ENCODE measurements around the gene FAM222B. TPM values are rescaled to one million over a fixed set of nuclear protein-coding genes. Genes with fewer than 3 reads are reported as not detected.

Gene FAM222B
- polyA plus RNA-seq, 2 donors = 5.6 to 7.3 TPM

DNA sequence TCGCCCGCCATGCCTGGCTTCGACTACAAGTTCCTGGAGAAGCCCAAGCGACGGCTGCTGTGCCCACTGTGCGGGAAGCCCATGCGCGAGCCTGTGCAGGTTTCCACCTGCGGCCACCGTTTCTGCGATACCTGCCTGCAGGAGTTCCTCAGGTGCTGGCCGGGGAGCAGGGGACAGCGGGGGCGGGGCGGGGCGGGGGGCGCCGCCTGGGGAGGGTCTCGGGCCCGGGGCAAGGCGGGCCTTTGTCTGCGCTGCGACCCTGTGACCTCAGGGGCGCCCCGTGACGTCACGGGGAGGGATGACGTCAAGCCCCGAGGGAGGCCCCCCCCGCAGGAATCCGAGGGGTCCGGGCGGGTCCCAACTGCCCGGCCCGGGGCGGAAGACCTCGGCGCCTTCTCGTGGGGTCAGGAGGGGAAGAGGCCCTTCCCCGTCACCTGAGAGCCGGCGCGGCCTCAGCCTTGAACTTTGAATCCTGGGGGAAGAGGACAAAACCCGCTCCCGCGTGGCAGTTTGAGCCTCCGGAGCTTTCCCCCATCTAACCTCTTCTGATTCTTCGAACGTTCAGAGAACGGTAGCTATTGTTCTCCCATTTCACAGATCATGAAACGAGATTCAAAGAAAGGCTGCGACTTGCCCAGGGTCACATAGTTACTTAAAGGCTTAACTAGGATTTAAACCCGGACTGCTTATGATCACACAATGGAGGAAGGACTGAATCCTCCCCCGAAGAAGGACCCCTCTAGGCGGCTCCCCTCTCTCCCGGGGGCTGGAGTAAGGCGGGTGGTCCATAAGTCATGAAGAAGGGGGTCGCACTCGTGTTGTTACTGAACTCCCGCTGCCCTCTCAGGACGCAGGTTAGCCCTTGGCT is 98.3 kb downstream of the FAM222B start:
- 1% methylated on average over 53 to 61 of the region's 61 CpGs for WGBS, 2 donors

DNA sequence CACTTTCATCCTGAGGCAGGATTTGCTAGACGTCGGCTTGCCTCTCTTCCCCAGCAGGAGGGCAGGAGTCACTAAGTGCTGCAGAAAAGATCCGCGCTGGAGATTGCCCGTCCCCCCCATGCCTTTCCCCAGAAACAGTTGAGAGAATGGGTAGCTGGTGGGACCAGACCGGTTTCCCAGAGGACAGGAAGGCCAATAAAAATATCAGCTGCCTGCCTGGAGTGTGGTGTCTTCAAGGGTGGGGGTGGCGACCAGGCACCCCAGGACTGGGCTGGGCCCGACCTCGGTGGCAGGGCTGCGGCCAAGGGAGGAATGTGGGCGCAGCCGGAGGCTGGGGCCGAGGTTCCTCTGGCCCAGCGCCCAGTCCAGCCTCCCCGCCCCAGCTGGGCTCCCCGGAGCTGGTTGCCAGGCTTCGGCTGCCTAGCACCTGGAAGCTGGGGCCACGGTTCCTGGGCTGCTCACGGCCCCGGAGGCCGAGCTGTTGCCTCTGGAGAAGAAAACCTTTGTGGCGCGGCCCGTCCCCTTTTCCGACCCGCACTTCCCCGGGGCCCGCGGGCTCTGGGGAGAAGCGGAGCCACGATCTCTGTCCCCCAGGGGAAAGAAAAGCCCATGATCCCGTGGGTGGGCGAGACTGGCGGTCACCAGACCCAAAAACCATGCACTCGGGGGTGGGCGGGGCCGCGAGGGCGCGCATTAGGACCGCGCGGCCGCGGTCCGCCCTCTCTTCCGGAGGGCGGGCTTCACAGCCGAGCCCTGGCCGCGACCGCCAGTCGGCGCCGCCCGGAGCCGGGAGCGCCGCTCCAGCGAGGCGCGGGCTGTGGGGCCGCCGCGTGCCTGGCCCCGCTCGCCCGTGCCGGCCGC is 99.1 kb downstream of the FAM222B start, which contains the start of gene TRAF4:
Gene TRAF4 (plus strand): TSS at position 769 of the 861 bp plus-strand sequence. CDS start 102 bp downstream, outside the sequence.
- peak within 1 kb of the TSS; percentile 69 to 74 for H3K4me3 ChIP-seq (ENCODE audit: low read depth in 1 of 2, low read length in 2 of 2)
- H3K4me1 ChIP-seq (ENCODE audit: control insufficient read depth in 2 of 2, insufficient read depth in 2 of 2, low read length in 1 of 2) = peaks cover 7 to 32% of the 10 kb centered on the region in 2 donors
- 1 to 2% methylated on average over 41 to 70 of the region's 70 CpGs for WGBS, 2 donors
- peak within 1 kb of the TSS; percentile 93 to 97 for H3K27ac ChIP-seq (ENCODE audit: low read depth in 2 of 2, low read length in 1 of 2)
- H3K27me3 ChIP-seq (ENCODE audit: control insufficient read depth in 1 of 2, insufficient read depth in 2 of 2, low read length in 2 of 2) = no peaks in the 10 kb centered on the region
- H3K9me3 ChIP-seq (ENCODE audit: control insufficient read depth in 2 of 2, insufficient read depth in 1 of 2, low read depth in 1 of 2, low read length in 1 of 2) = no peaks in the 10 kb centered on the region
- peaks cover 6 to 15% of the 10 kb centered on the region in 2 donors for H3K36me3 ChIP-seq (ENCODE audit: control insufficient read depth in 2 of 2, insufficient read depth in 2 of 2, low read length in 1 of 2)

More for the DNA sequence above, 98.3 kb downstream of the FAM222B start:
- Histone ChIP-seq H3K36me3 (ENCODE audit: control insufficient read depth in 2 of 2, insufficient read depth in 2 of 2, low read length in 1 of 2) (peaks cover 10 to 23% of the 10 kb centered on the region in 2 donors), H3K4me1 (ENCODE audit: control insufficient read depth in 2 of 2, insufficient read depth in 2 of 2, low read length in 1 of 2) (peaks cover 7 to 41% of the 10 kb centered on the region in 2 donors), H3K4me3 (ENCODE audit: low read depth in 1 of 2, low read length in 2 of 2) (peak overlapping the region; percentile 69 to 74), H3K27me3 (ENCODE audit: control insufficient read depth in 1 of 2, insufficient read depth in 2 of 2, low read length in 2 of 2) (no peaks in the 10 kb centered on the region), H3K9me3 (ENCODE audit: control insufficient read depth in 2 of 2, insufficient read depth in 1 of 2, low read depth in 1 of 2, low read length in 1 of 2) (no peaks in the 10 kb centered on the region), H3K27ac (ENCODE audit: low read depth in 2 of 2, low read length in 1 of 2) (peak overlapping the region; percentile 93 to 97)

DNA sequence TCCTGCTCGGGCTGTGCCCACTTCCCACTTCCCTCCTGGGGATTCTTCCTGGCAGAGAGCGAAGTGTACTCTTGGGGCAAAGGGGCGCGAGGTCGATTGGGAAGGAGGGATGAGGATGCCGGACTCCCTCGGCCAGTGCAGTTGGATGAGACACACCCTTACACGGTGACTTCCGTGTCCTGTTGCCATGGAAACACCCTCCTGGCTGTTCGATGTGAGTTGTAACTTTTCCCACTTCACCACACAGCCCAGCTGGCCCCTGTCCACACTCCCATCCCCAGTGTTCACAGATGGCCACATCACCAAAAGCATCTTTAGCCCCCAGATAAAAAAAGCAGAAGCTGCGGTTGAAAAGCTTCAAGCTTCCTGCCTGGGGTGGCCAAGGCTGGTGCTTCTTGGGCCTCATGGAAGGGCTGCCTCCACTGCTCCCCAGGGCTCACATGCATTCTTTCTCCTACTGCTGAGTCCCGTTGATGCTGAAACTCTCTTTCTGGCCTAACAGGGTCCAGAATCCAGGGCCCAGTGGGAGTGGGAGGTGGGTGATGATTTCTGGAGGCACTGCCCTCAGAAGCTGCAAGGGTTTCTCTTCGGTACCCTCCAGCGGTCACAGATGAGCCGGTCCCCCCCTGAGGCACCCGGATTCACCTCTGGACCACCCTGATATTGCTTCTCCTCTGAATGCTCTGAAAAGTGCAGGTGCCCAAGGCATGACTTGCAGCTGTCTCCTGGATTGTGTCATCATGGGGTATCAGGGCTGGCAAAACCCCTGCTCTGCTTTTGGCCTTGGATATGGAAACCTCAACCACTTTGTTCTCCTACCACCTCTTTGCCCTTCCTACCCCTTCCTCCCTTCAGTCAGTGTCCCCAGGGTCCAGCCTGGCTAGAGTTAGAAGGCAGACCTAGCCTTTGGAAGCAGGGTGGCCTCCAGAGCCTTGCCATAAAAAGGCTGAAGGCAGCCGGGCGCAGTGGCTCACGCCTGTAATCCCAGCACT is 100.9 kb downstream of the FAM222B start:
- Histone ChIP-seq H3K27ac (ENCODE audit: low read depth in 2 of 2, low read length in 1 of 2) (no peak overlapping the region), H3K4me3 (ENCODE audit: low read depth in 1 of 2, low read length in 2 of 2) (no peak overlapping the region), H3K4me1 (ENCODE audit: control insufficient read depth in 2 of 2, insufficient read depth in 2 of 2, low read length in 1 of 2) (peaks cover 7 to 17% of the 10 kb centered on the region in 2 donors), H3K36me3 (ENCODE audit: control insufficient read depth in 2 of 2, insufficient read depth in 2 of 2, low read length in 1 of 2) (no peaks in the 10 kb centered on the region), H3K9me3 (ENCODE audit: control insufficient read depth in 2 of 2, insufficient read depth in 1 of 2, low read depth in 1 of 2, low read length in 1 of 2) (no peaks in the 10 kb centered on the region), H3K27me3 (ENCODE audit: control insufficient read depth in 1 of 2, insufficient read depth in 2 of 2, low read length in 2 of 2) (no peaks in the 10 kb centered on the region)
- 73 to 77% methylated on average over 19 of the region's 19 CpGs for WGBS, 2 donors

DNA sequence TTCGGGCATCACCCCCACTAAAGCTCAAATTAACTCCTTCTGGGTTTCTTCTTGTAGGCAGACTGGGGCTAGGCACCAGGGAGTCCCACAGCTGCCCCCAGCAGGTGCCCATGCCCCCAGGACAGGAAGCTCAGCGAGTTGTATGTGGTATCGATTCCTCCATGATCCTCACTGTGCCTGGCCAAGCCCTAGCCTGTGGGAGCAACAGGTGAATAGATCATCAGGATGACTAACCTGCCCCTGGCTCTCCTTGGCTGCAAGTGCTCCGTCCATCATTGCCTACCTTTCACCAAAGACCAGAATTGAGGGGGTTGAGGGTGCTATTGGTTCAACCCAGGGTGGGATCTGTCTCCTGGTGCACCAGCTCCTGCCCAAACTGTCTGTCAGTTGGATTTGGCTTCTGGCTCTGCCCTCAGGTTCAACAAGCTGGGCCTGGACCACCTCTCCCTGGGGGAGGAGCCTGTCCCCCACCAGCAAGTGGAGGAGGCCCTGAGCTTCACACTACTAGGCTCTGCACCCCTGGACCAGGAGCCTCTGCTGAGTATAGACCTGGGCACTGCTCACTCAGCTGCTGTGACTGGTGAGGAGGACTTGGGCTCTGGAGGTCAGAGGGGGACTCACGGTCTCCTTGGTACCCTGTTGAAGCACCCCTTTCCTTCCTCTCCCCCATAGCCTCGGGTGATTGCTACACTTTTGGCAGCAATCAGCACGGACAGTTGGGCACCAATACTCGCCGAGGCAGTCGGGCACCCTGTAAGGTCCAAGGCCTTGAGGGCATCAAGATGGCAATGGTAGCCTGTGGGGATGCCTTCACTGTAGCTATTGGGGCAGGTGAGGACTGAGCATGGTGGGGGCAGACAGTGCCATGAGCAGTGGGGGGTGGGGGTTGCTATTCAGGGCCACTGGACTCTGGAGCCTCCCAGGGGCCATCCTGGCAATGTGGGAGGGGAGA is 101.9 kb downstream of the FAM222B start:
- H3K4me1 ChIP-seq (ENCODE audit: control insufficient read depth in 2 of 2, insufficient read depth in 2 of 2, low read length in 1 of 2) = peaks cover 4 to 11% of the 10 kb centered on the region in 2 donors
- H3K36me3 ChIP-seq (ENCODE audit: control insufficient read depth in 2 of 2, insufficient read depth in 2 of 2, low read length in 1 of 2) = no peaks in the 10 kb centered on the region
- H3K4me3 ChIP-seq (ENCODE audit: low read depth in 1 of 2, low read length in 2 of 2) = no peak overlapping the region
- H3K27ac ChIP-seq (ENCODE audit: low read depth in 2 of 2, low read length in 1 of 2) = no peak overlapping the region
- H3K27me3 ChIP-seq (ENCODE audit: control insufficient read depth in 1 of 2, insufficient read depth in 2 of 2, low read length in 2 of 2) = no peaks in the 10 kb centered on the region
- H3K9me3 ChIP-seq (ENCODE audit: control insufficient read depth in 2 of 2, insufficient read depth in 1 of 2, low read depth in 1 of 2, low read length in 1 of 2) = no peaks in the 10 kb centered on the region
- 77 to 80% methylated on average over 10 of the region's 10 CpGs for WGBS, 2 donors

DNA sequence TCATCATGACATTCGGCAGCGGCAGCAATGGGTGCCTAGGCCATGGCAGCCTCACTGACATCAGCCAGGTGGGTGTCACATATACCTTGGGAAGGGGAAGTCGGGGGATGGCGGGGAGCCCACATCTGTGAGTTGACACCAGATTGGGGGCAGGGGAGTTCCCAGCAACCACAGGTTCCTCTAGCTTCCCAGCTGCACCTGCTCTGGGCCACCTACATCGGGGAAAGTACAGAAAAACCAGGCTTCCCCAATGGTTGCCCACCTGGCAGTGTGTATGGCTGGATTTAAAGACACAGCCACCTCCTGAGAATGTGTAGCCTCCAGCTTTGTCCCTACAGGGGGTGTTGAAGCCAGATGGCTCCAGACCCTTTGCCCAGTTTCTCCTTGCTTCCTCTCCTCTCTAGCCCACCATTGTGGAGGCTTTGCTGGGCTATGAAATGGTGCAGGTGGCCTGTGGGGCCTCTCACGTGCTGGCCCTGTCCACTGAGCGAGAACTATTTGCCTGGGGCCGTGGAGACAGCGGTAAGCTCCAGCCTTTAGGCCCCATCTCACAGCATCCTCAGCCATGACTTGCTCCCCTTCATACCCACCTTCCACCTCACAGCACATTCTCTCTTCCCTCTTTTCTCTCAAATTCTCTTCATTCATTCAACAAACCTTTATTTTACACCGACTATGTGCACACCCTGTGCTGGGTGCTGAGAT is 103.8 kb downstream of the FAM222B start:
- H3K27ac ChIP-seq (ENCODE audit: low read depth in 2 of 2, low read length in 1 of 2) = no peak overlapping the region
- 85 to 89% methylated on average over 10 of the region's 10 CpGs for WGBS, 2 donors
- no peaks in the 10 kb centered on the region for H3K9me3 ChIP-seq (ENCODE audit: control insufficient read depth in 2 of 2, insufficient read depth in 1 of 2, low read depth in 1 of 2, low read length in 1 of 2)
- peaks cover 0 to 7% of the 10 kb centered on the region in 2 donors for H3K4me1 ChIP-seq (ENCODE audit: control insufficient read depth in 2 of 2, insufficient read depth in 2 of 2, low read length in 1 of 2)
- no peak overlapping the region for H3K4me3 ChIP-seq (ENCODE audit: low read depth in 1 of 2, low read length in 2 of 2)
- peaks cover 0 to 2% of the 10 kb centered on the region in 2 donors for H3K36me3 ChIP-seq (ENCODE audit: control insufficient read depth in 2 of 2, insufficient read depth in 2 of 2, low read length in 1 of 2)
- H3K27me3 ChIP-seq (ENCODE audit: control insufficient read depth in 1 of 2, insufficient read depth in 2 of 2, low read length in 2 of 2) = no peaks in the 10 kb centered on the region

DNA sequence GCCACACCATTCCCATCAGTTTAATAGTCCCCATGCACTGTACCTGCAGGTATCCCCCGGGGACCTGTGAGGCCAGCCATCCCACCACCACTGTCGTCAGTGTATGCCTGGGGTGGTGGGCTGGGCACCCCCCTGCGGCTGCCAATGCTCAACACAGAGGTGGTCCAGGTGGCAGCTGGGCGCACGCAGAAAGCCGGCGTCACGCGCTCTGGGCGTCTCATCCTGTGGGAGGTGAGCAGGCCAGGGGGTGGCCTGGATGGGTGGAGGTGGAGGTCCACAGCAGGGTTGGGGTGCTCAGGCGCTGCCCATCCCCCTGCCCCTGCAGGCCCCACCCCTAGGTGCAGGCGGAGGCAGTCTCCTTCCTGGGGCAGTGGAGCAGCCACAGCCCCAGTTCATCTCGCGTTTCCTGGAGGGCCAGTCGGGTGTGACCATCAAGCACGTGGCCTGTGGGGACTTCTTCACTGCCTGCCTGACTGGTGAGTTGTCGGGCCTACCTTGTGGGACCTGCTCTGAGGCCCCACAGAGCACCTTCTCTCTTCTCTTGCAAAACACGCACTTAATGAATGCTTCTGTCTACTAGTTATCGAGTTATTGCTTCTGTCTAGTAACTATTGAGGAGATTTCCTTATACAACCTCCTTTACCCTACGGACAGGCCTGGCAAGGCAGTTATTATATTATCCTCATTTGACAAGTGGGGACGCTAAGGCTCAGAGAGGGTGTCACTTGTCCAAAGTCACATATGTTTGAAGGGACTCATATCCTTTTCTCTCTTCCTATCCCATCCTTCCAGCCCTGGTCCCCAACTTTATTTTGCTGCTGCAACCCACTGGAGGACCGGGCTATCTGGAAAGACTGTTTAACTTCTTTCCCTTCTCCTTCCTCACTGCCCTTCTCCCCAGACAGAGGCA is 104.6 kb downstream of the FAM222B start:
- peaks cover 0 to 2% of the 10 kb centered on the region in 2 donors for H3K4me1 ChIP-seq (ENCODE audit: control insufficient read depth in 2 of 2, insufficient read depth in 2 of 2, low read length in 1 of 2)
- H3K27me3 ChIP-seq (ENCODE audit: control insufficient read depth in 1 of 2, insufficient read depth in 2 of 2, low read length in 2 of 2) = no peaks in the 10 kb centered on the region
- H3K36me3 ChIP-seq (ENCODE audit: control insufficient read depth in 2 of 2, insufficient read depth in 2 of 2, low read length in 1 of 2) = peaks cover 0 to 2% of the 10 kb centered on the region in 2 donors
- WGBS, 2 donors = 83 to 86% methylated on average over 22 of the region's 22 CpGs
- no peaks in the 10 kb centered on the region for H3K9me3 ChIP-seq (ENCODE audit: control insufficient read depth in 2 of 2, insufficient read depth in 1 of 2, low read depth in 1 of 2, low read length in 1 of 2)
- H3K4me3 ChIP-seq (ENCODE audit: low read depth in 1 of 2, low read length in 2 of 2) = no peak overlapping the region
- H3K27ac ChIP-seq (ENCODE audit: low read depth in 2 of 2, low read length in 1 of 2) = no peak overlapping the region

DNA sequence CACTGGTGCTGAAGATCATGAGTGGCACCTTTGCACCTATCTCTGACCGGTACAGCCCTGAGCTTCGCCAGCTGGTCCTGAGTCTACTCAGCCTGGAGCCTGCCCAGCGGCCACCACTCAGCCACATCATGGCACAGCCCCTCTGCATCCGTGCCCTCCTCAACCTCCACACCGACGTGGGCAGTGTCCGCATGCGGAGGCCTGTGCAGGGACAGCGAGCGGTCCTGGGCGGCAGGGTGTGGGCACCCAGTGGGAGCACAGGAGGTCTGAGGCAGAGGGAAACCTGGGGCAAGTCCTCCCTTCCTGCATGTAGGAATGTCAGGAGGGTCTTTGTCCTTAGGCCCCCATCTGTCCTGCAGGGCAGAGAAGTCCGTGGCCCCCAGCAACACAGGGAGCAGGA is 105.3 kb downstream of the FAM222B start:
- Histone ChIP-seq H3K36me3 (ENCODE audit: control insufficient read depth in 2 of 2, insufficient read depth in 2 of 2, low read length in 1 of 2) (peaks cover 0 to 2% of the 10 kb centered on the region in 2 donors), H3K4me3 (ENCODE audit: low read depth in 1 of 2, low read length in 2 of 2) (no peak overlapping the region), H3K27ac (ENCODE audit: low read depth in 2 of 2, low read length in 1 of 2) (no peak overlapping the region), H3K4me1 (ENCODE audit: control insufficient read depth in 2 of 2, insufficient read depth in 2 of 2, low read length in 1 of 2) (peaks cover 0 to 2% of the 10 kb centered on the region in 2 donors), H3K27me3 (ENCODE audit: control insufficient read depth in 1 of 2, insufficient read depth in 2 of 2, low read length in 2 of 2) (no peaks in the 10 kb centered on the region), H3K9me3 (ENCODE audit: control insufficient read depth in 2 of 2, insufficient read depth in 1 of 2, low read depth in 1 of 2, low read length in 1 of 2) (no peaks in the 10 kb centered on the region)
- WGBS, 2 donors = 95 to 98% methylated on average over 12 of the region's 12 CpGs

Data from esophagus (tissue), 2 donors.